ENCODE data around the gene AUNIP.

Gene AUNIP

DNA sequence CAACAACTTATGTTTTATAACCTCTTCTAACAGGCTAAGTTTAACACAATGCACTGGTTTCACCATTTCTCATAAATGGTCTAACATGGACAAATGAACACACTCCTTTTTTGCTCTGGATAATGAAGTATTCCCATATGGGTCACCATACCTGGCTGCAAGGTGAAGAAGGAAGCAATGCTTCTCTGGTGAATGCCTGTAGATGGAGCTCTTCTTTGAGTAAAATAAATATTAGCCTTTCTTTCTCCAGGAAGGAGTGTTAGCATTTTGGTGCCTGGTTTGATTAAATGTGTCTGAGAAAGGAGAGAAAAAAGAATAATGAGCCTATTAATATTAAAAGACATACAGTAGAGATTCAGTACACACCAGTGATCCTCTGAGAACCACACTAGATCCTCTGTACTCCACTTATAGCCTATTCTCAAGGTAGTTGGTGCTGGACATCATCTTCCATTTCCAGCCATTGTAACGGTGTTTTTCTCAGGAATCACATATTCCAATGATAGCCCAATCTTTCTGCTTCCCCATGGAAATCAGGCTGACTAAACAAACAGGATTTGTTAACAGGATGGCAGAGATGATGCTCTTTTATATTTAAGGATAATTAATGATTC, 21.9 kb downstream of the AUNIP start:
- H3K27me3 Mint-ChIP-seq (ENCODE audit: low read depth, poor library complexity), result no peaks in the 10 kb centered on the region
- no peak overlapping the region for H3K27ac Mint-ChIP-seq
- H3K4me3 Mint-ChIP-seq, result no peak overlapping the region
- TF ChIP-seq, protein P1, sequence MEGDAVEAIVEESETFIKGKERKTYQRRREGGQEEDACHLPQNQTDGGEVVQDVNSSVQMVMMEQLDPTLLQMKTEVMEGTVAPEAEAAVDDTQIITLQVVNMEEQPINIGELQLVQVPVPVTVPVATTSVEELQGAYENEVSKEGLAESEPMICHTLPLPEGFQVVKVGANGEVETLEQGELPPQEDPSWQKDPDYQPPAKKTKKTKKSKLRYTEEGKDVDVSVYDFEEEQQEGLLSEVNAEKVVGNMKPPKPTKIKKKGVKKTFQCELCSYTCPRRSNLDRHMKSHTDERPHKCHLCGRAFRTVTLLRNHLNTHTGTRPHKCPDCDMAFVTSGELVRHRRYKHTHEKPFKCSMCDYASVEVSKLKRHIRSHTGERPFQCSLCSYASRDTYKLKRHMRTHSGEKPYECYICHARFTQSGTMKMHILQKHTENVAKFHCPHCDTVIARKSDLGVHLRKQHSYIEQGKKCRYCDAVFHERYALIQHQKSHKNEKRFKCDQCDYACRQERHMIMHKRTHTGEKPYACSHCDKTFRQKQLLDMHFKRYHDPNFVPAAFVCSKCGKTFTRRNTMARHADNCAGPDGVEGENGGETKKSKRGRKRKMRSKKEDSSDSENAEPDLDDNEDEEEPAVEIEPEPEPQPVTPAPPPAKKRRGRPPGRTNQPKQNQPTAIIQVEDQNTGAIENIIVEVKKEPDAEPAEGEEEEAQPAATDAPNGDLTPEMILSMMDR (IDR thresholded peaks at IDR 0.05), result no peak
- no peak for DNase-seq
- no peaks in the 10 kb centered on the region for H3K9me3 Mint-ChIP-seq
- peaks cover 31% of the 10 kb centered on the region for H3K36me3 Mint-ChIP-seq (ENCODE audit: low read depth)
- no peaks in the 10 kb centered on the region for H3K4me1 Mint-ChIP-seq

DNA sequence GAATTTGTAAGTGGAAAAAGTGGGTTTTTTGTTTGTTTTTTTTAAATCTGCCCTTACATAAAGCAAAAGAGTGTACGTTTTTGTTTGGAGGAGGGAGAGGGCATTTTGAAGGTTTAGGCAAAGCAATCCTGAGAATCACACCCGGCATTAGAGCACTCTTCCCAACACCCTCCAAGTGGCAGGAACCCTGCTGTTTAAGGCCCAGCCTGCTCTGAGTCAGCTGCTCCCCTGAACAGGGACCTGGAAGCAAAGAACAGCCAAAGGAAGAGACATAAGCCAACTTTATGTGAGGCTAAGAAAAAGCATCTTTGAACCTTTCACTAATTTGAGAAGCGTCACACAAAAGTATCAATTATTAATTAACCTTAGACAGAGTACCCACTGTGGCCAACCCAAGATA, 22.6 kb downstream of the AUNIP start:
- Mint-ChIP-seq H3K9me3 (no peaks in the 10 kb centered on the region), H3K27me3 (ENCODE audit: low read depth, poor library complexity) (no peaks in the 10 kb centered on the region), H3K4me1 (no peaks in the 10 kb centered on the region), H3K27ac (no peak overlapping the region), H3K36me3 (ENCODE audit: low read depth) (peaks cover 32% of the 10 kb centered on the region), H3K4me3 (no peak overlapping the region)
- DNase-seq, result no peak
- TF ChIP-seq, protein P1 (IDR thresholded peaks at IDR 0.05), result no peak

DNA sequence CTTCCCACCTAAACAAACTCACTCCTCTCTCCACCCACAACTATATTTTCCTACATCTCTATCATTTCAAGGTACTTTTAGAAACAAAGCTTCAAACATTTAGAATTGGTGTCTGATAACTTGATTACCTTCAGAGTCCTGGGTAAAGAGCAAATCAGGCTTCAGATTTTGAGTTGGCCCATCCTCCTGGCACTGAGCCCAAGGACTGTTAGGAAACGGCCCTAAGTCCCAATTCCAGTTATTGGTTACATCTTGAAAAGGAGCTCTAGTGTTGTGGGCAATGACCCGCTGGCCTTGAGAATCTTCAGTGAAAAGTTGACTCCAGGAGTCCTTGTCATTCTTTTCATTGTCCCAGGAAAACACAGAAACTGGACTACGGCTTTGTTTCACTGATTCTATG, 24.4 kb downstream of the AUNIP start:
- Mint-ChIP-seq H3K4me3 (no peak overlapping the region), H3K9me3 (no peaks in the 10 kb centered on the region), H3K27me3 (ENCODE audit: low read depth, poor library complexity) (no peaks in the 10 kb centered on the region), H3K36me3 (ENCODE audit: low read depth) (peaks cover 35% of the 10 kb centered on the region), H3K27ac (no peak overlapping the region), H3K4me1 (no peaks in the 10 kb centered on the region)
- DNase-seq, result no peak
- TF ChIP-seq, protein P1 (IDR thresholded peaks at IDR 0.05), result no peak

DNA sequence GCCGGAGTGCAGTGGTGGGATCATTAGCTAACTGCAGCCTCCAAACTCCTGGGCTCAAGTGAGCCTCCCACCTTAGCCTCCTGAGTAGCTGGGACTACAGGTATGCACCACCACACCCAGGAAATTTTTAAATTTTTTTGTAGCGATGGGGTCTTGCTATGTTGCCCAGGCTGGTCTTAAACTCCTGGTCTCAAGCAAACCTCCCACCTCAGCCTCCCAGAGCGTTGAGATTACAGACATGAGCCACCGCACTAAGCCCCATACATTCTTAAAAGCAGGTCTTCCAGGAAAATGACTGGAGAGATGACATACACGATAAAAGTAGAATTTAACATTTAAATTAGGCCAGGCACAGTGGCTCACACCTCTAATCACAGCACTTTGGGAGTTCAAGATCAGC, 26.1 kb downstream of the AUNIP start:
- TF ChIP-seq, protein P1 (IDR thresholded peaks at IDR 0.05), result no peak
- Mint-ChIP-seq H3K9me3 (no peaks in the 10 kb centered on the region), H3K36me3 (ENCODE audit: low read depth) (peaks cover 40% of the 10 kb centered on the region), H3K4me1 (no peaks in the 10 kb centered on the region), H3K4me3 (no peak overlapping the region), H3K27ac (no peak overlapping the region), H3K27me3 (ENCODE audit: low read depth, poor library complexity) (no peaks in the 10 kb centered on the region)
- DNase-seq, result no peak

DNA sequence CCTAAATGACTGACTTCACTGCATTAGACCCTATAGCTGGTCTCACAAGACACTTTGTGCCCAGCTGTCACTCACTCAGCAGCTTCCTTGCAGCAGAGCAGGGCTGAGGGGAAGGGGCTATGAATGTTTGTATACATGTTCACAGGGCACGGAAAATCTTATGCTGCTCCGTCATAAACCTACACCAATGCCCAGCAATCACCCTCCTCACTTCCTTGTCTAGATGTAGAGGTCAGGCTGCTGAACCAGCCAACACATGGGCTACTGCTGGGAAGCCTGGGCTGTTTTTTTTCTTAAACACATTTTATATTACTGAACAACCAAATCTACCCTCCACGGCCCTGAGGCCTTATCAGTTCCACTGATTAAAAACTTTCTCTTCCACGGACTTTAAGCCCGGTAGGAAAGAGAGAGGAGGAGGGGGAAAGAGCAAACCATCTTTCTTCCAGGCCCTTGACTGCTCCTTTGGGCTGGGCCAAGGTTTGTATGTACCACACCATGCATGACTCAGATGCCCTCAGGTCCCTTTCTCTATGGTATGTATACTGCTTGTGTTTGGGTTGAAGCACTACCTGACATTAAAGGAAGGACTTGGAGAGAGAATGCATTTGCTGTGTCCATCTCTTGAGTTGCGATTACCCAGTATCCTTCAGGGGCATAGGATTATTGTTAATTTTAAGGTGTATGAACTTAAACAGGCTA, 26.8 kb downstream of the AUNIP start:
- no peaks in the 10 kb centered on the region for H3K9me3 Mint-ChIP-seq
- H3K4me1 Mint-ChIP-seq, result no peaks in the 10 kb centered on the region
- DNase-seq, result no peak
- no peak overlapping the region for H3K4me3 Mint-ChIP-seq
- TF ChIP-seq, protein P1 (IDR thresholded peaks at IDR 0.05), result no peak
- H3K27me3 Mint-ChIP-seq (ENCODE audit: low read depth, poor library complexity), result no peaks in the 10 kb centered on the region
- H3K27ac Mint-ChIP-seq, result no peak overlapping the region
- H3K36me3 Mint-ChIP-seq (ENCODE audit: low read depth), result peaks cover 45% of the 10 kb centered on the region

All from nephron progenitor cell (in vitro differentiated cells).